Epithelial cell of esophagus (primary cell): Measurements from ENCODE around the gene KIF5A.

Source experiments
- DNase-seq: peaks from one replicate; pipeline ENCODE4 v3.0.0; 2010; ENCODE audit warnings: low read depth
- H3K4me3 ChIP-seq: 2 replicates; pipeline ENCODE4 v1.5.1; 2011; ENCODE audit warnings: mild to moderate bottlenecking, low read length, control low read depth
- TF ChIP-seq, protein P1 (sequence below): IDR thresholded peaks from 2 replicates; pipeline ENCODE4 v1.5.1; 2011; ENCODE audit warnings: low read depth, mild to moderate bottlenecking, low read length, control low read depth, inconsistent platforms; ENCODE audit not compliant: insufficient read depth; ENCODE audit errors: missing control alignments

Gene KIF5A

DNA sequence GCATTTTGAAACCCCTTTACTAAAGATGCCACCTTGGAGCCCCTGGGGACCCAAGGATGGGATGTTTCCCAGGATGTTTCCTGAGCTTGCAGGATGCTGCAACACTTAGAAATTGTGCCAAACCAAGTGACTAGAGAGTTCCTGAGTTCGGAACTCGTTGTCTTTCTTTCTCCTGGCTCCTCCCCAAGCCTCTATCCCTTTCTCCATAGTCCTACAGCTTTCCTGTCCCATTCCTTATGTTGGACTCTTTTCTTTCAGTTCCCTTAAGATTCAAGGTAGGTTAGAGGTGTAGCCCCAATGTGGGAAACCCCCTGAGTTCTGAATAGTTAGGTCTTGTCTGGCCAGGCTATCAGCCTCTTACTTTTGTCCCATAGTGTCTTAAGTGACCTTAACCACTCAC, 1.4 kb upstream of the KIF5A start:
- DNase-seq, result no peak
- TF ChIP-seq, protein P1, sequence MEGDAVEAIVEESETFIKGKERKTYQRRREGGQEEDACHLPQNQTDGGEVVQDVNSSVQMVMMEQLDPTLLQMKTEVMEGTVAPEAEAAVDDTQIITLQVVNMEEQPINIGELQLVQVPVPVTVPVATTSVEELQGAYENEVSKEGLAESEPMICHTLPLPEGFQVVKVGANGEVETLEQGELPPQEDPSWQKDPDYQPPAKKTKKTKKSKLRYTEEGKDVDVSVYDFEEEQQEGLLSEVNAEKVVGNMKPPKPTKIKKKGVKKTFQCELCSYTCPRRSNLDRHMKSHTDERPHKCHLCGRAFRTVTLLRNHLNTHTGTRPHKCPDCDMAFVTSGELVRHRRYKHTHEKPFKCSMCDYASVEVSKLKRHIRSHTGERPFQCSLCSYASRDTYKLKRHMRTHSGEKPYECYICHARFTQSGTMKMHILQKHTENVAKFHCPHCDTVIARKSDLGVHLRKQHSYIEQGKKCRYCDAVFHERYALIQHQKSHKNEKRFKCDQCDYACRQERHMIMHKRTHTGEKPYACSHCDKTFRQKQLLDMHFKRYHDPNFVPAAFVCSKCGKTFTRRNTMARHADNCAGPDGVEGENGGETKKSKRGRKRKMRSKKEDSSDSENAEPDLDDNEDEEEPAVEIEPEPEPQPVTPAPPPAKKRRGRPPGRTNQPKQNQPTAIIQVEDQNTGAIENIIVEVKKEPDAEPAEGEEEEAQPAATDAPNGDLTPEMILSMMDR, result no peak
- no peak overlapping the region for H3K4me3 ChIP-seq

DNA sequence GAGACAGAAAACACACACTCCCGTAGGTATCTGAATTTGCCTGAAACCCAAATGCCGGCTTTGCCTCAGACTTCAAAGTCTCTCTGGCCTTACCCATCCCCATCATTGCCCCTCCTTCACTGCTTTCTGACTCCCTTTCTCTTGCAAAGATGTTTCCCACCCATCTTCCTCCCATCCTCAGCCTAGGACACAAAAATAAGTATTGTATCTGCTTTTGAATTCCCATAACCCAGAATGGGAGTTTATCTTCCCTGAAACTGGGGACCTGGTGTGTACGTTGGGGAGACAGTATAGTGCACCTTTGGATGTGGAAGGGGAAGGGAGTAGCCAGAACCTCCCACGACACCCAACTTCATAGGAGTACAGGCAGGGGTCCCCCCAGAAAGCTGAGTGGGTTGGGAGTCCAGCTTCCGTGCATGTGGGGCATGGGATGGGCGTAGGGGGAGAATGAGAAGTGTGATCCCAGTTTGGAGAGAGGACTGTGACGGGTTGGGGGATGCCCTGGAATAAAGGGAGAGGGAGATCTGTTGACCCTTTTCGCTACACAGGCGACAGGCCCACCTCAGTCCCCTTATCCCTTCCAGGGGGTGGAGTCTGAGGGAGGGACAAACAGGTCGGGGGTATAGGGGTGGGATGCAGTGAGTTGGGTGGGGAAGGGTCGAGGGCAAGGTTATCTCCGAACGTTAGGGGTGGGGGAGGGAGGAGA, 488 bp upstream of the KIF5A start:
- TF ChIP-seq, protein P1, result no peak
- H3K4me3 ChIP-seq, result no peak overlapping the region

DNA sequence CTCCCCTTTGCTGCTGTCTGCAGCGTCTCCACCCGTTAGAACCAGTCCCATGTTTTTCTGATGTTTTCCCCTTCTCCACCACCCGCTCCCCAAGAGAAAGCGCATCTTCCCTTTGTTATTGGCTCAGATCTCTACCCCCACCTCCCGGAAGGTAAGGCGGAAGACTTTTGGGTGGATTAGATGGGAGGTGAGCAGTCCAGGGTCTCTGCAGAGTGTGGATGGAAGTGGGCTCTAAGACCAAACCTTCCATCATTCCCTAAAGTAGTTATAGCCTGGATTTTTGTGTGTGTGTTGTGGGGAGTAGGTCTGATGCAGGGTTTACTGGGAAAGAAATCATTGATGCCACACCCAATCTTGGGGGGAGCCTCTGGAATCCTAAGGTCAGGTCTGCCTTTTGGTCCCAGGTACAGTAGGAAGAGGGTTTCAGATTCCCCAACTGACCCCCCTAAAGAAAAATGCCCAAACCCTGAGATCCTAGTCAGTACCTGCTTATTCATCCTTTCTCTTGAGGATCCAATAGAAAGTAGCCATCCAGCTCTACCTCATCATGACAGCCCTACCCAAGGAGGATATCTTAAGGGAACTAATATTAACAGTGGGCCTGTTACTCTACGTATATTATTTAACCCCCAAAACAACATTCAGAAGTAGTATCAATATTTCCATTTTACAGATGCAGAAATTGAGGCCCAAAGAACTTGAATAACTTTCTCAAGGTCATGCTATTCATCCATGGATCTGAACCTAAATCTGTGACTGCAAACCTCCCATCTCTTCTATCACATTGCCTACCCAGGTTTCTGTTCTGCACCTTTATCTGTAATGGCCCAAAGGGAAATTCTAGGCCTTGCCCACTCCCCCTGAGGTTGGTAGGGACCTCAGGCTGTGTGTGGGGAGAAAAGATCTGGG, 1.1 kb downstream of the KIF5A start:
- no peak for DNase-seq
- H3K4me3 ChIP-seq, result no peak overlapping the region
- TF ChIP-seq, protein P1, result no peak

More for the DNA sequence above, 488 bp upstream of the KIF5A start:
- no peak for DNase-seq

DNA sequence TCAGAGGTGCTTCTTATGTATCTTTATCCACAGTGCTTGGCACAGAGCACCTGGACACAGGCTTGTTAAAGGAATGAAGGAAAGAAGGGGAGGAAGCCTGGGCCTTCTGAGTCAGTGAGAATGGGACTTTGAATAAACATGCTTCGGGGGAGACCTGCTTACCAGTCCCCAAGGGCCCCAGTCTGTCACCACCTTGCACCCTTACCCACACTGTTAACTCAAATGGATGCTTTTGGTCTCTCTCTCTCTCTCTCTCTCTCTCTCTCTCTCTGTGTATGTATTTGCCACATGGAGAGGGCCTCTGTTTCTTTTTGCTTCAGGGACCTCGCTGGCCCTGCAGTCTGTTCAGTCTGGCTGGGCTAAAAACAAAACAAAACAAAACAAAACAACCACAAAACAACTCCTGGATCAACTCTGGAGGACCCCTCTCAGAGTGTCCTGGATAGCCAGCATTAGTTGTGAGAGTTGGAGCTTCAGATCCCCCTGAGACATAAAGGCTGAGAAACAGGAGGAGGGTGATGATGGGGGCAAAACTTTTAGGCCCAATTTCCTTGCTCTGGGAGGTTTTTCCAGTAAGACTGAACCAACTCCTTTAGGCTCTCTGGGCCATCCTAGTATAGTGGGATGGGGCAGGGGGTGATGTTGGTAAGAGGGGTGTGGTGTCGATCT, 1.9 kb downstream of the KIF5A start:
- TF ChIP-seq, protein P1, result no peak
- no peak overlapping the region for H3K4me3 ChIP-seq
- DNase-seq, result no peak

DNA sequence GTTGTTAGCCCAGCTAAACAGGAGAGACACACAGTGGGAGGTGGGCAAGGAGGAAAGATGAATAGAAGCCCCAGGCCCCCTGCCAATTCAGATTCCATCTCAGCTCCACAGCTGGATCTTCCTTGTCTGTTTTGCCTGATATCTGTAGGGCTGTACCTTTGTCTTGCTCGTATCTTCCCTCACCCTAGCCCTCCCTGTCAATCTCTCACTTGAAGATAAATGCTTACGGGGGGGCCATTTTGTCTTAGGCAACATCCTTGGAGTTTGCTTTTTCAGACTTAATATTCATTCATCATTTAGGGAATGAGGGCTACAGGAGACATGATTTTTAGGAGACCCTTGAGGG, 2.4 kb downstream of the KIF5A start:
- TF ChIP-seq, protein P1, result no peak
- no peak overlapping the region for H3K4me3 ChIP-seq
- DNase-seq, result no peak

DNA sequence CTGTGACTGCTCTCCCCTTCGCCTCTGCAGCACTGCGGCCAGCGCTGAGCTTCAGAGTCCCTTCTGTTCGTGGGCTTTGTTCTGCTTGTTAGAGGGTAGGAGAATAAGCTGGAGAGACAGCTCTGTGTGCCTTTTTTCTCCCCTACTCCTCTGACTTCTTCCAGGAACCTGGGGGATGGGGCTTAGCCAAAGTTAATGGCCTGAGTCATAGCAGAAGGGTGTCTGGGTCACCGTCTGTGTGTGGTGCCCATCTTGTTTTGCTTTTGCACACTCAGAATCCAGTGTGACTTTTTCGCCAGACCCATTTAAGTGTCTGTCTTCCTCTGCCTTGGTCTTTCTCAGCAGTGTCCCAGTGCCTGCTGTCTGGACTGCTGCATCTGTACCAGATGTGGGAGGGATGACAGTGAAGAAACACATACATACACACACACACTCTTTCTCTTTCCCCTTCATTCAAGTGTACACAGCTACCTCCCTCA, 3.0 kb downstream of the KIF5A start:
- DNase-seq, result no peak
- TF ChIP-seq, protein P1, result no peak

More for the DNA sequence above, 3.0 kb downstream of the KIF5A start:
- no peak overlapping the region for H3K4me3 ChIP-seq
